Peyer's patch (tissue), 4 donors: ENCODE data around the gene OR9G4. TPM values are rescaled to one million over a fixed set of nuclear protein-coding genes. Genes with fewer than 3 reads are reported as not detected.

Experiments
- DNase-seq, 3 donors: peaks; one replicate each; pipeline ENCODE4 v3.0.0-alpha.2; 2017 to 2019
- H3K27ac ChIP-seq, 4 donors: fragments of 200-600 bp; sonication (generic); one replicate each; pipeline ENCODE4 v1.5.1; 2016 to 2019
- H3K27me3 ChIP-seq, 2 donors: fragments of 200-600 bp; sonication (generic); one replicate each; pipeline ENCODE4 v1.5.1; 2019
- H3K36me3 ChIP-seq, 3 donors: fragments of 200-600 bp; sonication (generic); one replicate each; pipeline ENCODE4 v1.5.1; 2016 to 2019
- H3K4me1 ChIP-seq, 4 donors: fragments of 200-600 bp; sonication (generic); one replicate each; pipeline ENCODE4 v1.5.1; 2016 to 2019
- H3K4me3 ChIP-seq, 4 donors: fragments of 200-600 bp; sonication (generic); 1 replicate in 3 of 4; 2 replicates in 1 of 4; pipeline ENCODE4 v1.5.1; 2016 to 2019; ENCODE audit warnings: mild to moderate bottlenecking in 1 of 4
- H3K9me3 ChIP-seq, 4 donors: fragments of 200-600 bp; sonication (generic); one replicate each; pipeline ENCODE4 v1.5.1; 2016 to 2019; ENCODE audit warnings: mild to moderate bottlenecking in 1 of 4
- CTCF ChIP-seq, 6 experiments: fragments of 450-650 bp in 4 of 6; fragments of 200-600 bp in 2 of 6; sonication (generic) in 1 of 6; IDR thresholded peaks; one replicate each; pipeline ENCODE4 v1.5.1; 2017 to 2019; ENCODE audit warnings: antibody characterized with exemption in 6 of 6, mild to moderate bottlenecking in 3 of 6, moderate library complexity in 1 of 6
- POLR2A ChIP-seq, 2 donors: fragments of 450-650 bp; IDR thresholded peaks; one replicate each; pipeline ENCODE4 v1.5.1; 2017; ENCODE audit warnings: antibody characterized with exemption in 2 of 2, mild to moderate bottlenecking in 2 of 2, moderate library complexity in 2 of 2
- total RNA-seq, 4 donors: library from RNA; depleted of rRNA; stranded (reverse); fragments of >200 nt; gene quantifications; one replicate each; pipeline ENCODE4 v1.1.0, GENCODE V29; 2016

The OR9G4 gene
- total RNA-seq, 4 donors from 2014 or later, result not detected

- Histone ChIP-seq H3K4me3 (no peak overlapping the region), H3K36me3 (no peaks in the 10 kb centered on the region), H3K27me3 (no peaks in the 10 kb centered on the region), H3K4me1 (no peaks in the 10 kb centered on the region), H3K9me3 (no peaks in the 10 kb centered on the region), H3K27ac (no peak overlapping the region)
- no peak for DNase-seq
- TF ChIP-seq CTCF (IDR thresholded peaks at IDR 0.05), result no peak
- no peak for TF ChIP-seq POLR2A (IDR thresholded peaks at IDR 0.05)
Measured at GRCh38 chr11:56714206-56714605, 34.3 kb downstream of the OR9G4 start.

- TF ChIP-seq CTCF (IDR thresholded peaks at IDR 0.05) (no peak), POLR2A (IDR thresholded peaks at IDR 0.05) (no peak)
- Histone ChIP-seq H3K27me3 (no peaks in the 10 kb centered on the region), H3K27ac (no peak overlapping the region), H3K9me3 (no peaks in the 10 kb centered on the region), H3K36me3 (no peaks in the 10 kb centered on the region), H3K4me1 (no peaks in the 10 kb centered on the region), H3K4me3 (no peak overlapping the region)
- no peak for DNase-seq
Measured at GRCh38 chr11:56706486-56706885, 42.0 kb downstream of the OR9G4 start.

GRCh38 chr11:56705784-56706396 lies 42.6 kb downstream of the OR9G4 start:
- TF ChIP-seq CTCF (IDR thresholded peaks at IDR 0.05), result no peak
- no peak for TF ChIP-seq POLR2A (IDR thresholded peaks at IDR 0.05)
- no peak overlapping the region for H3K4me3 ChIP-seq
- no peaks in the 10 kb centered on the region for H3K36me3 ChIP-seq
- no peak overlapping the region for H3K27ac ChIP-seq
- DNase-seq, result no peak
- H3K9me3 ChIP-seq, result no peaks in the 10 kb centered on the region
- H3K27me3 ChIP-seq, result no peaks in the 10 kb centered on the region
- no peaks in the 10 kb centered on the region for H3K4me1 ChIP-seq

GRCh38 chr11:56700914-56701485 lies 47.5 kb downstream of the OR9G4 start:
- Histone ChIP-seq H3K27me3 (no peaks in the 10 kb centered on the region), H3K4me1 (no peaks in the 10 kb centered on the region), H3K9me3 (no peaks in the 10 kb centered on the region), H3K36me3 (no peaks in the 10 kb centered on the region), H3K27ac (no peak overlapping the region), H3K4me3 (no peak overlapping the region)
- DNase-seq, result no peak
- no peak for TF ChIP-seq CTCF (IDR thresholded peaks at IDR 0.05)
- no peak for TF ChIP-seq POLR2A (IDR thresholded peaks at IDR 0.05)

GRCh38 chr11:56700242-56700913 lies 48.1 kb downstream of the OR9G4 start:
- Histone ChIP-seq H3K4me3 (no peak overlapping the region), H3K4me1 (no peaks in the 10 kb centered on the region), H3K27me3 (no peaks in the 10 kb centered on the region), H3K27ac (no peak overlapping the region), H3K9me3 (no peaks in the 10 kb centered on the region), H3K36me3 (no peaks in the 10 kb centered on the region)
- TF ChIP-seq POLR2A (IDR thresholded peaks at IDR 0.05) (no peak), CTCF (IDR thresholded peaks at IDR 0.05) (no peak)
- no peak for DNase-seq
